HG03039 (cell line): ENCODE measurements around the gene NDUFA11.
"Not testable (repeated sequence)": the region's sequence is repeated elsewhere in the genome, so short reads cannot be mapped to it uniquely, and the experiment has no call there.

ENCODE experiments used
- ATAC-seq: cut with Tn5 transposase; IDR thresholded peaks from one replicate; pipeline ENCODE4 v1.9.1; 2021; ENCODE audit warnings: mild to moderate bottlenecking, moderate library complexity; ENCODE audit not compliant: unreplicated experiment

The NDUFA11 gene

GRCh38 chr19:5863030-5863665, 40.4 kb downstream of the NDUFA11 start:
- no peak for ATAC-seq

- ATAC-seq: no peak
These were observed 46.1 kb downstream of the NDUFA11 start for GRCh38 chr19:5857203-5858081.

GRCh38 chr19:5855151-5855550, 48.4 kb downstream of the NDUFA11 start:
- not testable (repeated sequence) for ATAC-seq

- not testable (repeated sequence) for ATAC-seq
These were observed 49.5 kb downstream of the NDUFA11 start for GRCh38 chr19:5854121-5854520.

GRCh38 chr19:5851302-5851701, 52.3 kb downstream of the NDUFA11 start, which contains the start of gene FUT3:
TSS of gene FUT3 (minus strand) at chr19:5851449.
- no peak for ATAC-seq

- no peak for ATAC-seq
These were observed 52.8 kb downstream of the NDUFA11 start for GRCh38 chr19:5850743-5851293.

GRCh38 chr19:5850189-5850588, 53.4 kb downstream of the NDUFA11 start:
- ATAC-seq: no peak

GRCh38 chr19:5848621-5849020, 55.0 kb downstream of the NDUFA11 start:
- not testable (repeated sequence) for ATAC-seq

GRCh38 chr19:5847846-5848245, 55.7 kb downstream of the NDUFA11 start:
- ATAC-seq: not testable (repeated sequence)
